Measurements from ENCODE around the gene C10orf62. TPM values are rescaled to one million over a fixed set of nuclear protein-coding genes. Genes with fewer than 3 reads are reported as not detected.

Gene C10orf62
- polyA plus RNA-seq, 2 donors, result 0.10 TPM; not detected in 1

DNA sequence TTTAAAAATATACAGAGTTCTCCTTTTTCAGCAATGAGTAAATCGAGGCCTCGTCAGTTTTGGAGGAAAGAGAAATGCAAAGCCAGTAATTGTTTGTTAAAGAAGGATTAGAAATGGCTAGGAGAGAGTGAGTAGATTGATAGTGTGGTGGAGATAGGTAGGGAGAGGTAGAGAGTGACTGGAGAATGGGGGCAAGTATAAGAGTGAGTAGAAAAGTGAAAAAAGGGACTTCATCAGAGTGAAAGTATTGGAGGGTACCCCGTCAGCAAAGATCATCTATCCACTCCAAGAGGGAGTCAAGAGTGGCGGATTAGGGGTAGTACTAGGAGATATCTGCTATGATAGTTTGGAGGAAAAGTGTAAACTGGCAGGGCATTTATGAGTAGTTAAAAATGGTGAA is 26.2 kb upstream of the C10orf62 start:
- no peaks in the 10 kb centered on the region for H3K9me3 ChIP-seq (ENCODE audit: control insufficient read depth in 2 of 2, insufficient read depth in 1 of 2, low read depth in 1 of 2, low read length in 1 of 2)
- peaks cover 0 to 4% of the 10 kb centered on the region in 2 donors for H3K36me3 ChIP-seq (ENCODE audit: control insufficient read depth in 2 of 2, insufficient read depth in 2 of 2, low read length in 1 of 2)
- H3K27ac ChIP-seq (ENCODE audit: low read depth in 2 of 2, low read length in 1 of 2), result no peak overlapping the region
- WGBS, 2 donors, result 95 to 97% methylated on average over 4 of the region's 4 CpGs
- no peaks in the 10 kb centered on the region for H3K4me1 ChIP-seq (ENCODE audit: control insufficient read depth in 2 of 2, insufficient read depth in 2 of 2, low read length in 1 of 2)
- no peak overlapping the region for H3K4me3 ChIP-seq (ENCODE audit: low read depth in 1 of 2, low read length in 2 of 2)
- H3K27me3 ChIP-seq (ENCODE audit: control insufficient read depth in 1 of 2, insufficient read depth in 2 of 2, low read length in 2 of 2), result no peaks in the 10 kb centered on the region

- Histone ChIP-seq H3K36me3 (ENCODE audit: control insufficient read depth in 2 of 2, insufficient read depth in 2 of 2, low read length in 1 of 2) (peaks cover 0 to 4% of the 10 kb centered on the region in 2 donors), H3K27ac (ENCODE audit: low read depth in 2 of 2, low read length in 1 of 2) (no peak overlapping the region), H3K4me3 (ENCODE audit: low read depth in 1 of 2, low read length in 2 of 2) (no peak overlapping the region), H3K9me3 (ENCODE audit: control insufficient read depth in 2 of 2, insufficient read depth in 1 of 2, low read depth in 1 of 2, low read length in 1 of 2) (no peaks in the 10 kb centered on the region), H3K27me3 (ENCODE audit: control insufficient read depth in 1 of 2, insufficient read depth in 2 of 2, low read length in 2 of 2) (no peaks in the 10 kb centered on the region), H3K4me1 (ENCODE audit: control insufficient read depth in 2 of 2, insufficient read depth in 2 of 2, low read length in 1 of 2) (no peaks in the 10 kb centered on the region)
- WGBS, 2 donors, result 90 to 92% methylated on average over 4 of the region's 4 CpGs
These were observed 24.7 kb upstream of the C10orf62 start for GRCh38 chr10:97564776-97565175.

GRCh38 chr10:97566336-97566996 is 23.1 kb upstream of the C10orf62 start:
- 46 to 82% methylated on average over 2 of the region's 2 CpGs for WGBS, 2 donors
- H3K9me3 ChIP-seq (ENCODE audit: control insufficient read depth in 2 of 2, insufficient read depth in 1 of 2, low read depth in 1 of 2, low read length in 1 of 2), result no peaks in the 10 kb centered on the region

GRCh38 chr10:97567891-97568290 is 21.6 kb upstream of the C10orf62 start:
- Histone ChIP-seq H3K4me3 (ENCODE audit: low read depth in 1 of 2, low read length in 2 of 2) (no peak overlapping the region), H3K9me3 (ENCODE audit: control insufficient read depth in 2 of 2, insufficient read depth in 1 of 2, low read depth in 1 of 2, low read length in 1 of 2) (no peaks in the 10 kb centered on the region), H3K27me3 (ENCODE audit: control insufficient read depth in 1 of 2, insufficient read depth in 2 of 2, low read length in 2 of 2) (no peaks in the 10 kb centered on the region), H3K4me1 (ENCODE audit: control insufficient read depth in 2 of 2, insufficient read depth in 2 of 2, low read length in 1 of 2) (peaks cover 4 to 17% of the 10 kb centered on the region in 2 donors), H3K36me3 (ENCODE audit: control insufficient read depth in 2 of 2, insufficient read depth in 2 of 2, low read length in 1 of 2) (peaks cover 0 to 6% of the 10 kb centered on the region in 2 donors), H3K27ac (ENCODE audit: low read depth in 2 of 2, low read length in 1 of 2) (no peak overlapping the region)
- 93 to 96% methylated on average over 15 of the region's 15 CpGs for WGBS, 2 donors

More at GRCh38 chr10:97566336-97566996, 23.1 kb upstream of the C10orf62 start:
- no peak overlapping the region for H3K27ac ChIP-seq (ENCODE audit: low read depth in 2 of 2, low read length in 1 of 2)
- H3K4me1 ChIP-seq (ENCODE audit: control insufficient read depth in 2 of 2, insufficient read depth in 2 of 2, low read length in 1 of 2), result peaks cover 0 to 11% of the 10 kb centered on the region in 2 donors
- peaks cover 0 to 6% of the 10 kb centered on the region in 2 donors for H3K36me3 ChIP-seq (ENCODE audit: control insufficient read depth in 2 of 2, insufficient read depth in 2 of 2, low read length in 1 of 2)
- H3K27me3 ChIP-seq (ENCODE audit: control insufficient read depth in 1 of 2, insufficient read depth in 2 of 2, low read length in 2 of 2), result no peaks in the 10 kb centered on the region
- no peak overlapping the region for H3K4me3 ChIP-seq (ENCODE audit: low read depth in 1 of 2, low read length in 2 of 2)

- peaks cover 0 to 6% of the 10 kb centered on the region in 2 donors for H3K36me3 ChIP-seq (ENCODE audit: control insufficient read depth in 2 of 2, insufficient read depth in 2 of 2, low read length in 1 of 2)
- H3K9me3 ChIP-seq (ENCODE audit: control insufficient read depth in 2 of 2, insufficient read depth in 1 of 2, low read depth in 1 of 2, low read length in 1 of 2), result no peaks in the 10 kb centered on the region
- H3K27ac ChIP-seq (ENCODE audit: low read depth in 2 of 2, low read length in 1 of 2), result peak overlapping the region; percentile 75 to 78
- no peaks in the 10 kb centered on the region for H3K27me3 ChIP-seq (ENCODE audit: control insufficient read depth in 1 of 2, insufficient read depth in 2 of 2, low read length in 2 of 2)
- H3K4me1 ChIP-seq (ENCODE audit: control insufficient read depth in 2 of 2, insufficient read depth in 2 of 2, low read length in 1 of 2), result peaks cover 4 to 23% of the 10 kb centered on the region in 2 donors
- 73 to 75% methylated on average over 33 of the region's 33 CpGs for WGBS, 2 donors
- H3K4me3 ChIP-seq (ENCODE audit: low read depth in 1 of 2, low read length in 2 of 2), result no peak overlapping the region
These were observed 19.3 kb upstream of the C10orf62 start for GRCh38 chr10:97570146-97570788.

GRCh38 chr10:97570789-97571471 is 18.6 kb upstream of the C10orf62 start:
- no peaks in the 10 kb centered on the region for H3K27me3 ChIP-seq (ENCODE audit: control insufficient read depth in 1 of 2, insufficient read depth in 2 of 2, low read length in 2 of 2)
- peaks cover 0 to 6% of the 10 kb centered on the region in 2 donors for H3K36me3 ChIP-seq (ENCODE audit: control insufficient read depth in 2 of 2, insufficient read depth in 2 of 2, low read length in 1 of 2)
- H3K4me3 ChIP-seq (ENCODE audit: low read depth in 1 of 2, low read length in 2 of 2), result no peak overlapping the region
- 56 to 57% methylated on average over 5 of the region's 5 CpGs for WGBS, 2 donors
- H3K27ac ChIP-seq (ENCODE audit: low read depth in 2 of 2, low read length in 1 of 2), result peak overlapping the region; percentile 75 to 78
- no peaks in the 10 kb centered on the region for H3K9me3 ChIP-seq (ENCODE audit: control insufficient read depth in 2 of 2, insufficient read depth in 1 of 2, low read depth in 1 of 2, low read length in 1 of 2)
- H3K4me1 ChIP-seq (ENCODE audit: control insufficient read depth in 2 of 2, insufficient read depth in 2 of 2, low read length in 1 of 2), result peaks cover 4 to 23% of the 10 kb centered on the region in 2 donors

DNA sequence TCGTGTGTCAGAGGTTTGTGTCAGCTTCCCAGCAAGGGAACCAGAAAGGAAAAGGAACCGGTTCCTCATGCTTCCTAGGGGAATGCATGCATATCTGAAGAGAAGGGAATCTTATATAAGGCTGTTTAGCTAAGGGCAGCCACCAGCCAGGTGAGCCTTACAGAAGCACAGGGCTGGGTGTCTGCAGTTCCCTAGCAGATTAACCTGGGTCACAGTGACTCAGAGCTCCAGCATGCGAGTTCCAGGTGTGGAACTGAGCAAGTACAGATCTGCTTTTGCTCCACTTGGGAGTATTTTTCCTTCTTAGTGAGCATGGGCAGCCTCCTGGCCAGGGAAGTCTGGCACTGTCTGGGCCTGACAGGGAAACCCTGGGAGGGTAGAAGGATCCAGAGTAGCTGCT is 17.9 kb upstream of the C10orf62 start:
- H3K27me3 ChIP-seq (ENCODE audit: control insufficient read depth in 1 of 2, insufficient read depth in 2 of 2, low read length in 2 of 2), result no peaks in the 10 kb centered on the region
- no peak overlapping the region for H3K4me3 ChIP-seq (ENCODE audit: low read depth in 1 of 2, low read length in 2 of 2)
- WGBS, 2 donors, result 51 to 62% methylated on average over 3 of the region's 3 CpGs
- H3K36me3 ChIP-seq (ENCODE audit: control insufficient read depth in 2 of 2, insufficient read depth in 2 of 2, low read length in 1 of 2), result peaks cover 0 to 6% of the 10 kb centered on the region in 2 donors
- peaks cover 4 to 23% of the 10 kb centered on the region in 2 donors for H3K4me1 ChIP-seq (ENCODE audit: control insufficient read depth in 2 of 2, insufficient read depth in 2 of 2, low read length in 1 of 2)
- peak overlapping the region; percentile 95 to 97 for H3K27ac ChIP-seq (ENCODE audit: low read depth in 2 of 2, low read length in 1 of 2)
- H3K9me3 ChIP-seq (ENCODE audit: control insufficient read depth in 2 of 2, insufficient read depth in 1 of 2, low read depth in 1 of 2, low read length in 1 of 2), result no peaks in the 10 kb centered on the region

DNA sequence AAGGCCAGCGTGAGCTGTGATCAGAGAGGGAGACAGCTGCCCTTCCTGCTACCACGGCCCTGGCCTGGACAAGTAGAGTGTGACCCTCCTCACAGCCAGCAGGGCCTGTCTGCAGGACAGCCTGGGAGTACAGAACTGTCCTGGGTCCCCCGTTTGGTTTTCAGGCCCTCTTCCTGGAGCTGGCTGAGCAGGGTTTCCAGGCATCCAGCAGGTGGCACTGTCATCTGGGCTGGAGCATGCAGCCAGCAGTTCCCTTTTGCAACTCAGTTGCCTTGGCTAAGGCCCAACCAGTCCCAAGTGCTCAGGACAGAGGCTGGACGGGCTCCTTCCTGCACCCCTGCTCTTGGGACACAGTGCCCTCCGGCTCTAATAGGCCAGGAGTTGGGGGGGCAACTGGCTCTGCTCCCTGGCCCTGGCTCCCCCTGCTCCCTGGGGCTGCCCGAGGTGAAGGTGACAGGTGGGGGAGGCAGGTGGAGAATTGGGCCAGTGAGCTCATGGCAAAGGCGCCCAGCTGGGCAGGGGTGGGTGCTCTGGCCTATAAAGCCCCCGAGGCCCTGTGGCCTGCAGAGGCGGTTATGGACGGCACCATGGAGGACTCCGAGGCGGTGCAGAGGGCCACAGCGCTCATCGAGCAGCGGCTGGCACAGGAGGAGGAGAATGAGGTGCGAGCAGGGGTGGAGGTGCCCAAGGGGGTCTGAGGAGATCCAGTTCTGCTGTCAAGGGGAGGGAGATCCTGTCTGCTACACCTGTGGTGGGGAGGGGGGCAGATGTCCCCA is 17.1 kb upstream of the C10orf62 start, which contains the start of gene ANKRD2:
ANKRD2 (plus strand) TSS at position 566 of the 776 bp plus-strand sequence; CDS start at position 576, 10 bp downstream.
- H3K27ac ChIP-seq (ENCODE audit: low read depth in 2 of 2, low read length in 1 of 2), result peak within 1 kb of the TSS; percentile 95 to 97
- 58 to 64% methylated on average over 16 of the region's 16 CpGs for WGBS, 2 donors

GRCh38 chr10:97573021-97573420 is 16.5 kb upstream of the C10orf62 start:
- WGBS, 2 donors, result 92 to 96% methylated on average over 2 of the region's 2 CpGs
- Histone ChIP-seq H3K4me1 (ENCODE audit: control insufficient read depth in 2 of 2, insufficient read depth in 2 of 2, low read length in 1 of 2) (peaks cover 4 to 23% of the 10 kb centered on the region in 2 donors), H3K4me3 (ENCODE audit: low read depth in 1 of 2, low read length in 2 of 2) (no peak overlapping the region), H3K27me3 (ENCODE audit: control insufficient read depth in 1 of 2, insufficient read depth in 2 of 2, low read length in 2 of 2) (no peaks in the 10 kb centered on the region), H3K36me3 (ENCODE audit: control insufficient read depth in 2 of 2, insufficient read depth in 2 of 2, low read length in 1 of 2) (peaks cover 0 to 3% of the 10 kb centered on the region in 2 donors), H3K27ac (ENCODE audit: low read depth in 2 of 2, low read length in 1 of 2) (peak overlapping the region in 1 of 2 donors; percentile 6), H3K9me3 (ENCODE audit: control insufficient read depth in 2 of 2, insufficient read depth in 1 of 2, low read depth in 1 of 2, low read length in 1 of 2) (no peaks in the 10 kb centered on the region)

More for the DNA sequence above, 17.1 kb upstream of the C10orf62 start, which contains the start of gene ANKRD2:
- H3K27me3 ChIP-seq (ENCODE audit: control insufficient read depth in 1 of 2, insufficient read depth in 2 of 2, low read length in 2 of 2), result no peaks in the 10 kb centered on the region
- H3K9me3 ChIP-seq (ENCODE audit: control insufficient read depth in 2 of 2, insufficient read depth in 1 of 2, low read depth in 1 of 2, low read length in 1 of 2), result no peaks in the 10 kb centered on the region
- peaks cover 0 to 6% of the 10 kb centered on the region in 2 donors for H3K36me3 ChIP-seq (ENCODE audit: control insufficient read depth in 2 of 2, insufficient read depth in 2 of 2, low read length in 1 of 2)
- no peak within 1 kb of the TSS for H3K4me3 ChIP-seq (ENCODE audit: low read depth in 1 of 2, low read length in 2 of 2)
- H3K4me1 ChIP-seq (ENCODE audit: control insufficient read depth in 2 of 2, insufficient read depth in 2 of 2, low read length in 1 of 2), result peaks cover 4 to 23% of the 10 kb centered on the region in 2 donors
